Natural killer cell (primary cell): Measurements from ENCODE around the gene TMPRSS6. TPM values are rescaled to one million over a fixed set of nuclear protein-coding genes. Genes with fewer than 3 reads are reported as not detected.

Experiments used
- ATAC-seq, 3 donors: fragments of 150-1000 bp in 2 of 3; fragments of 200-7000 bp in 1 of 3; cut with Tn5 transposase; 1 replicate in 1 of 3; 2 replicates in 2 of 3; pipeline ENCODE4 v1.10.0; 2021; ENCODE audit warnings: mild to moderate bottlenecking in 2 of 3, moderate library complexity in 2 of 3
- DNase-seq, 2 donors: peaks; one replicate each; pipeline versions ENCODE4 v3.0.0 to v3.0.0-alpha.2; 2013 to 2021; ENCODE audit warnings: mixed read lengths in 1 of 2
- H3K27ac ChIP-seq: one replicate; pipeline ENCODE4 v1.5.1; 2013; ENCODE audit warnings: mild to moderate bottlenecking, low read length
- H3K27me3 ChIP-seq: one replicate; pipeline ENCODE4 v1.6.1; 2013; ENCODE audit warnings: low read length; ENCODE audit not compliant: control insufficient read depth, insufficient read depth
- H3K36me3 ChIP-seq: one replicate; pipeline ENCODE4 v1.6.1; 2013; ENCODE audit warnings: low read length; ENCODE audit not compliant: control insufficient read depth, insufficient read depth
- H3K4me1 ChIP-seq: one replicate; pipeline ENCODE4 v1.6.1; 2013; ENCODE audit warnings: low read length; ENCODE audit not compliant: control insufficient read depth, insufficient read depth
- H3K4me3 ChIP-seq: one replicate; pipeline ENCODE4 v1.5.1; 2013; ENCODE audit warnings: low read length
- H3K9me3 ChIP-seq: one replicate; pipeline ENCODE4 v1.6.1; 2013; ENCODE audit warnings: low read length; ENCODE audit not compliant: control insufficient read depth, insufficient read depth
- H3K27ac Mint-ChIP-seq, 2 donors: one replicate each; pipeline ENCODE4 v1.8.0; 2022; ENCODE audit warnings: mild to moderate bottlenecking in 2 of 2, mixed read lengths in 2 of 2, moderate library complexity in 1 of 2
- H3K27me3 Mint-ChIP-seq, 2 donors: one replicate each; pipeline ENCODE4 v1.8.0; 2022; ENCODE audit warnings: low read depth in 2 of 2, mixed read lengths in 2 of 2
- H3K36me3 Mint-ChIP-seq: one replicate; pipeline ENCODE4 v1.8.0; 2022; ENCODE audit warnings: mixed read lengths
- H3K4me1 Mint-ChIP-seq, 2 donors: one replicate each; pipeline ENCODE4 v1.8.0; 2022; ENCODE audit warnings: mixed read lengths in 2 of 2
- H3K4me3 Mint-ChIP-seq: one replicate; pipeline ENCODE4 v1.8.0; 2022; ENCODE audit warnings: mild to moderate bottlenecking, moderate library complexity, mixed read lengths
- H3K9me3 Mint-ChIP-seq, 2 donors: one replicate each; pipeline ENCODE4 v1.8.0; 2022; ENCODE audit warnings: mixed read lengths in 2 of 2
- CTCF ChIP-seq: fragments of 200-600 bp; IDR thresholded peaks from one replicate; pipeline ENCODE4 v1.8.0; 2022; ENCODE audit warnings: antibody characterized with exemption
- WGBS: methylation state at CpG from one replicate; pipeline ENCODE4 v1.1.7; 2013; ENCODE audit warnings: missing lambda C conversion rate; ENCODE audit not compliant: insufficient coverage; 5-methylcytosine and 5-hydroxymethylcytosine counted together
- intact Hi-C: fragments of 100-400 bp; cut with micrococcal nuclease; formaldehyde crosslinking; loops from one replicate; pipeline ENCODE4 v1.14.2; 2022
- total RNA-seq, 4 donors: library from RNA; stranded (reverse); fragments of 120-200 nt in 1 of 4; gene quantifications; one replicate each; pipeline versions ENCODE4 v1.2.3 to v1.2.4, GENCODE V29; 2013 to 2022

TMPRSS6 gene
- total RNA-seq, 3 donors from 2014 or later (not counting 1 experiment from before 2014, with no cell fraction given), result 1.1 to 4.7 (median 3.4) TPM

- peaks cover 71 to 85% of the 10 kb centered on the region in 2 donors for H3K4me1 Mint-ChIP-seq
- peak overlapping the region; percentile 82 for H3K27ac ChIP-seq
- peak in 1 of 2 donors; percentile 32 for DNase-seq
Measured at GRCh38 chr22:37148742-37149665, 39.5 kb upstream of the TMPRSS6 start.

GRCh38 chr22:37148031-37148651 lies 38.6 kb upstream of the TMPRSS6 start:
- Mint-ChIP-seq H3K4me3 (peak overlapping the region; percentile 99), H3K36me3 (peaks cover 13% of the 10 kb centered on the region), H3K9me3 (peaks cover 2% of the 10 kb centered on the region in 2 donors), H3K27ac (peak overlapping the region; percentile 95 to 99), H3K4me1 (peaks cover 80 to 89% of the 10 kb centered on the region in 2 donors), H3K27me3 (no peaks in the 10 kb centered on the region)
- no peak for ATAC-seq
- Histone ChIP-seq H3K4me3 (peak overlapping the region; percentile 92), H3K27me3 (no peaks in the 10 kb centered on the region), H3K4me1 (peaks cover 61% of the 10 kb centered on the region), H3K9me3 (no peaks in the 10 kb centered on the region), H3K27ac (peak overlapping the region; percentile 82), H3K36me3 (peaks cover 47% of the 10 kb centered on the region)
- intact Hi-C loops, result loop anchor here (5.0 kb wide), 3 partner anchors 49 to 94 kb away; partner anchors contain the start of gene RAC2
- peak in 1 of 2 donors; percentile 66 for DNase-seq
- no peak for TF ChIP-seq CTCF
- WGBS, result 21% methylated on average over 17 of the region's 17 CpGs

More at GRCh38 chr22:37148742-37149665, 39.5 kb upstream of the TMPRSS6 start:
- Mint-ChIP-seq H3K36me3 (peaks cover 8% of the 10 kb centered on the region), H3K27ac (peak overlapping the region; percentile 95 to 99), H3K4me3 (peak overlapping the region; percentile 99), H3K9me3 (peaks cover 2% of the 10 kb centered on the region in 2 donors), H3K27me3 (no peaks in the 10 kb centered on the region)
- H3K9me3 ChIP-seq, result no peaks in the 10 kb centered on the region
- no peak for TF ChIP-seq CTCF
- H3K36me3 ChIP-seq, result peaks cover 38% of the 10 kb centered on the region
- no peaks in the 10 kb centered on the region for H3K27me3 ChIP-seq
- WGBS, result 24% methylated on average over 15 of the region's 17 CpGs
- H3K4me1 ChIP-seq, result peaks cover 61% of the 10 kb centered on the region
- intact Hi-C loops, result loop anchor here (5.0 kb wide), 3 partner anchors 48 to 93 kb away; partner anchors contain the start of gene RAC2
- no peak for ATAC-seq
- peak overlapping the region; percentile 92 for H3K4me3 ChIP-seq

- Histone ChIP-seq H3K27ac (peak overlapping the region; percentile 82), H3K27me3 (no peaks in the 10 kb centered on the region), H3K4me3 (peak overlapping the region; percentile 92), H3K4me1 (peaks cover 65% of the 10 kb centered on the region), H3K36me3 (peaks cover 55% of the 10 kb centered on the region), H3K9me3 (no peaks in the 10 kb centered on the region)
- WGBS, result 34% methylated on average over 12 of the region's 12 CpGs
- Mint-ChIP-seq H3K4me3 (peak overlapping the region; percentile 99), H3K9me3 (peaks cover 2% of the 10 kb centered on the region in 2 donors), H3K27me3 (no peaks in the 10 kb centered on the region), H3K4me1 (peaks cover 84 to 96% of the 10 kb centered on the region in 2 donors), H3K27ac (peak overlapping the region; percentile 95 to 99), H3K36me3 (peaks cover 15% of the 10 kb centered on the region)
- intact Hi-C loops, result loop anchor here (1.0 to 5.0 kb wide), 4 partner anchors 8 to 95 kb away; partner anchors contain the start of gene RAC2
- ATAC-seq (peak in 1 of 3 donors; percentile 6), DNase-seq (peak in 1 of 2 donors; percentile 61)
- TF ChIP-seq CTCF, result no peak
Measured at GRCh38 chr22:37147186-37147990, 37.9 kb upstream of the TMPRSS6 start.
